ENCODE data around the gene BEND5. TPM values are rescaled to one million over a fixed set of nuclear protein-coding genes. Genes with fewer than 3 reads are reported as not detected.

Gene BEND5
- total and polyA plus RNA-seq, 2 experiments from 2014 or later = not detected

GRCh38 chr1:48773133-48773532 lies 3.6 kb downstream of the BEND5 start:
- H3K9ac ChIP-seq = no peak overlapping the region
- H3K36me3 ChIP-seq (ENCODE audit: low read depth) = no peaks in the 10 kb centered on the region
- H3K27ac ChIP-seq = no peak overlapping the region
- H3K4me1 ChIP-seq (ENCODE audit: insufficient read depth) = no peaks in the 10 kb centered on the region
- no peaks in the 10 kb centered on the region for H3K9me3 ChIP-seq (ENCODE audit: low read depth)
- no peaks in the 10 kb centered on the region for H3K9me2 ChIP-seq (ENCODE audit: insufficient read depth)
- peaks cover 38% of the 10 kb centered on the region for H3K27me3 ChIP-seq (replicated peaks; ENCODE audit: insufficient read depth)
- no peaks in the 10 kb centered on the region for H3F3A ChIP-seq (ENCODE audit: insufficient read depth)
- no peaks in the 10 kb centered on the region for H3K79me2 ChIP-seq (ENCODE audit: insufficient read depth)
- WGBS, 2 experiments (ENCODE audit: low coverage in 1 of 2, low lambda C conversion rate in 2 of 2, missing lambda C conversion rate in 2 of 2) = 39 to 56% methylated on average over 1 of the region's 1 CpG
- no peak for DNase-seq
- H4K20me1 ChIP-seq (ENCODE audit: insufficient read depth) = no peaks in the 10 kb centered on the region
- no peak overlapping the region for H2AFZ ChIP-seq
- TF ChIP-seq EZH2phosphoT487 (IDR thresholded peaks at IDR 0.05; ENCODE audit: insufficient read depth, low read depth) (no peak), EZH2 (IDR thresholded peaks at IDR 0.05; ENCODE audit: insufficient read depth, poor library complexity, severe bottlenecking) (no peak)
- H3K4me3 ChIP-seq = no peak overlapping the region
- H3K4me2 ChIP-seq (ENCODE audit: unreplicated experiment) = no peak overlapping the region
- in situ Hi-C loops (cut with MboI) = no loop called here

- no peaks in the 10 kb centered on the region for H4K20me1 ChIP-seq (ENCODE audit: insufficient read depth)
- no peak overlapping the region for H3K4me2 ChIP-seq (ENCODE audit: unreplicated experiment)
- no peaks in the 10 kb centered on the region for H3K36me3 ChIP-seq (ENCODE audit: low read depth)
- no peak overlapping the region for H3K4me3 ChIP-seq
- TF ChIP-seq EZH2 (IDR thresholded peaks at IDR 0.05; ENCODE audit: insufficient read depth, poor library complexity, severe bottlenecking) (no peak), EZH2phosphoT487 (IDR thresholded peaks at IDR 0.05; ENCODE audit: insufficient read depth, low read depth) (no peak)
- no peaks in the 10 kb centered on the region for H3F3A ChIP-seq (ENCODE audit: insufficient read depth)
- no peak overlapping the region for H2AFZ ChIP-seq
- in situ Hi-C loops (cut with MboI) = no loop called here
- peaks cover 29% of the 10 kb centered on the region for H3K27me3 ChIP-seq (replicated peaks; ENCODE audit: insufficient read depth)
- no peaks in the 10 kb centered on the region for H3K79me2 ChIP-seq (ENCODE audit: insufficient read depth)
- no peaks in the 10 kb centered on the region for H3K9me3 ChIP-seq (ENCODE audit: low read depth)
- H3K9me2 ChIP-seq (ENCODE audit: insufficient read depth) = no peaks in the 10 kb centered on the region
- DNase-seq = no peak
- H3K27ac ChIP-seq = no peak overlapping the region
- WGBS, 2 experiments (ENCODE audit: low coverage in 1 of 2, low lambda C conversion rate in 2 of 2, missing lambda C conversion rate in 2 of 2) = 44 to 52% methylated on average over 2 of the region's 2 CpGs
- no peak overlapping the region for H3K9ac ChIP-seq
- no peaks in the 10 kb centered on the region for H3K4me1 ChIP-seq (ENCODE audit: insufficient read depth)
These were observed 4.5 kb downstream of the BEND5 start for GRCh38 chr1:48772211-48772610.

DNA sequence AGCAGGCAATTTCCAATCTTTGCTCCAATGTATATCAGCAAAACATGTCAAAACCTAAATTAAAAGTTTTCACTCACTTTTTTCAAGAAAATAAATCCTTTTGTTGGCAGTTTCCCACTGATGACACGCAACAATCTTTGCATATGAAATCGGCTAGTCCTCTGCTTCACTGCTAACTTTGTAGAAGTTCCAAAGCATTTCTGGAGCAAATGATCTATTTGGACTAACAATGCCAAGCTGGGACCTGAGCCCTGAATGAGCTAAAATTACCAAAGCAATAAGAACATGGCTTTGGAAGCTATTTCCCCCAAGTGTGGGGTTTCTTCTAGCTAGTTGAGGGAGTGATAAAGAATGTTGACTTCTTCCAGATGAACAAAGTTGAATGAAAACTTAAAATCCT lies 5.1 kb downstream of the BEND5 start:
- Histone ChIP-seq H3K27me3 (replicated peaks; ENCODE audit: insufficient read depth) (peaks cover 26% of the 10 kb centered on the region), H3K9me2 (ENCODE audit: insufficient read depth) (no peaks in the 10 kb centered on the region), H3K27ac (no peak overlapping the region), H3K4me3 (no peak overlapping the region), H3F3A (ENCODE audit: insufficient read depth) (no peaks in the 10 kb centered on the region), H3K9ac (no peak overlapping the region), H3K9me3 (ENCODE audit: low read depth) (no peaks in the 10 kb centered on the region), H3K4me2 (ENCODE audit: unreplicated experiment) (no peak overlapping the region), H3K79me2 (ENCODE audit: insufficient read depth) (no peaks in the 10 kb centered on the region), H2AFZ (no peak overlapping the region), H4K20me1 (ENCODE audit: insufficient read depth) (no peaks in the 10 kb centered on the region), H3K36me3 (ENCODE audit: low read depth) (no peaks in the 10 kb centered on the region), H3K4me1 (ENCODE audit: insufficient read depth) (no peaks in the 10 kb centered on the region)
- in situ Hi-C loops (cut with MboI) = no loop called here
- WGBS, 2 experiments (ENCODE audit: low coverage in 1 of 2, low lambda C conversion rate in 2 of 2, missing lambda C conversion rate in 2 of 2) = 7 to 9% methylated on average over 2 of the region's 2 CpGs
- DNase-seq = no peak
- TF ChIP-seq EZH2phosphoT487 (IDR thresholded peaks at IDR 0.05; ENCODE audit: insufficient read depth, low read depth) (no peak), EZH2 (IDR thresholded peaks at IDR 0.05; ENCODE audit: insufficient read depth, poor library complexity, severe bottlenecking) (no peak)

DNA sequence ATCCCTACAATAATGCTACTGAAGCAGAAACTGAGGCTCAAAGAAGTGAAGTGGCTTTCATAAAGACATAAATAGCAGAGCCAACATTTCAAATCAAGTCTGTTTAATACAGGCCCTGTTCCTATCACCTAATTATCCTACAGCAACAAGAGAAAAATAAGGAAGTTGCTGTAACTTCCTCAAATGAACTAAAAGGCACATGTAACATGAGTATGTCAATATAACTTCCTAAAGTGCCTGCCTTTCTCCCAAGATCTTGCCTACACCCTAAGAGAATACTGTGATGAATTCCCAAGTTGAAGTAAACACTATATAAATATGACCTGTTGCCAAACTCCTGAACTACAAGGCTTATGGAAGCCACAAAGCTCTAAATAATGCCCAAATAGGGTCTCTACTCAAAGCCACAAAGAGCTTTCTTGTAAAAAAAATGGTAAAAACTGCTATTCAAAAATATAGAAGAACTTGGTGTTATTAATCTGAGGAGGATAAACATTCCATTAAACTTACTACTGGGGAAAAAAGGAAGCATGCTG lies 8.6 kb downstream of the BEND5 start:
- H4K20me1 ChIP-seq (ENCODE audit: insufficient read depth) = no peaks in the 10 kb centered on the region
- peaks cover 8% of the 10 kb centered on the region; the same call in 1 of the 2 replicates for H3K27me3 ChIP-seq (replicated peaks; ENCODE audit: insufficient read depth)
- no peaks in the 10 kb centered on the region for H3K9me2 ChIP-seq (ENCODE audit: insufficient read depth)
- in situ Hi-C loops (cut with MboI) = no loop called here
- no peak overlapping the region for H3K4me3 ChIP-seq
- no peak for DNase-seq
- H3K36me3 ChIP-seq (ENCODE audit: low read depth) = no peaks in the 10 kb centered on the region
- H3K4me2 ChIP-seq (ENCODE audit: unreplicated experiment) = no peak overlapping the region
- H3F3A ChIP-seq (ENCODE audit: insufficient read depth) = no peaks in the 10 kb centered on the region
- TF ChIP-seq EZH2 (IDR thresholded peaks at IDR 0.05; ENCODE audit: insufficient read depth, poor library complexity, severe bottlenecking) (no peak), EZH2phosphoT487 (IDR thresholded peaks at IDR 0.05; ENCODE audit: insufficient read depth, low read depth) (no peak)
- no peak overlapping the region for H3K27ac ChIP-seq
- H3K79me2 ChIP-seq (ENCODE audit: insufficient read depth) = no peaks in the 10 kb centered on the region
- H3K9me3 ChIP-seq (ENCODE audit: low read depth) = no peaks in the 10 kb centered on the region
- H2AFZ ChIP-seq = no peak overlapping the region
- no peaks in the 10 kb centered on the region for H3K4me1 ChIP-seq (ENCODE audit: insufficient read depth)
- no peak overlapping the region for H3K9ac ChIP-seq

DNA sequence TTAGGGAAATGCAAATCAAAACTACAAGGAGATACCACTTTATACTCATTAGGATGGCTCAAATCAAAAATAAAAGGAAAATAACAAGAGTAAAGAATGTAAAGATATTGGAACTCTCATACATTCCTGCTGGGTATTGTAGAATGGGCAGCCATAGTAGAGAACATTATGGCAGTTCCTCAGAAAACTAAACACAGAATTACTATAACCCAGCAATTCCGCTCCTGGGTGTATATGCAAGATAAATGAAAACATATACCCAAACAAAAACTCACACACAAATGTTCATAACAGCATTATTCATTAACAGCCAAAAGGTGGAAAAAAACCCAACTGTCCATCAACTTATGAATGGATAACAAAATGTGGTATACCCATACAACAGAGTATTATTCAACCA lies 11.4 kb downstream of the BEND5 start:
- Histone ChIP-seq H3K9me3 (ENCODE audit: low read depth) (no peaks in the 10 kb centered on the region), H3K4me3 (no peak overlapping the region), H2AFZ (no peak overlapping the region), H3K36me3 (ENCODE audit: low read depth) (no peaks in the 10 kb centered on the region), H3F3A (ENCODE audit: insufficient read depth) (peaks cover 5% of the 10 kb centered on the region; the same call in 1 of the 2 replicates), H3K9me2 (ENCODE audit: insufficient read depth) (no peaks in the 10 kb centered on the region), H4K20me1 (ENCODE audit: insufficient read depth) (no peaks in the 10 kb centered on the region), H3K9ac (no peak overlapping the region), H3K27me3 (replicated peaks; ENCODE audit: insufficient read depth) (no peaks in the 10 kb centered on the region), H3K4me1 (ENCODE audit: insufficient read depth) (peaks cover 9% of the 10 kb centered on the region), H3K27ac (no peak overlapping the region), H3K79me2 (ENCODE audit: insufficient read depth) (no peaks in the 10 kb centered on the region), H3K4me2 (ENCODE audit: unreplicated experiment) (no peak overlapping the region)
- TF ChIP-seq EZH2phosphoT487 (IDR thresholded peaks at IDR 0.05; ENCODE audit: insufficient read depth, low read depth) (no peak), EZH2 (IDR thresholded peaks at IDR 0.05; ENCODE audit: insufficient read depth, poor library complexity, severe bottlenecking) (no peak)
- 81 to 100% methylated on average over 1 of the region's 1 CpG for WGBS, 2 experiments (ENCODE audit: low coverage in 1 of 2, low lambda C conversion rate in 2 of 2, missing lambda C conversion rate in 2 of 2)
- in situ Hi-C loops (cut with MboI) = no loop called here
- no peak for DNase-seq

All from GM23248 (cell line).